ENCODE results near the gene ATN1.

The ATN1 gene

DNA sequence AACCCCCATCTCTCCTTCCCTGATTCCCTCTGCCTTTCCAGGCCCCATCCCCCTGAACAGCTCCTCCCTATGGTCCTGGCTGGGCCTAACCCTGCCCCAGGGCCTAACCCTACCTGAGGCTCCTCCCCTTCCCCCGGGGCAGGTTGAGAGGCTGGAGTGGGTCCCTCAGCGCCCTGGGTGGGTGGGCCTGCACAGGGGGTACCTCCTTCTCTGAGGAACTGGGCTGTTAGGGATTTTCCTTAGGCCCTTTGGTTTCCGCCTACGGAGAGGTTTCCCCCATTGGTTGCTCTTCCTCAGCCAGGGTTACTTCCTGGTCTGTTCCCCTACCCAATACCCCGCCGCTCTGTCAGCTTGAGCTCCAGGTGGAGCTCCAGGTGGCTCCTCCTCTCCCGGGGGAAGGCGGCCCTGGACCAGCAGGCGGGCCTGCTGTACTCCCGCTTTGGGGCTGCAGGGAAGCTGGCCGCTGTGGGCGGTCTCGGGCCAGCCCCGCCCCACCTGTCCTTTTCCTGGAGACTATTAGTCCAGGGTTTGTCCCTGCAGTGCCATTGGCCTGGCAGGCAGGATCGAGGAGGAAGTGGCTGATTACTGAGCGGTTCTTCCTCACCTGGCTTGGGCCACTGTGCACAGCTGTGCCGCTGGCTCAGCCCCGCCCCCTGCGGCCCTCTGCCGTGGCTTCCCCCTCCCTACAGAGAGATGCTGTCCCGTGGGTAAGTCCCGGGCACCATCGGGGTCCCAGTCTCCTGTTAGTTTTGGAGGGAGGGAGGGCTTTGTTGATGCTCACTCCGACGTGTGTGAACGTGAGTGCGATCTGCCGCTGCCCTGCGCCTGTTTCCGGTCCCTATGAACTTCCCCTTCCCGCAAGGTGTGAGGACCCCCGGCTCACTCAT is 18.5 kb downstream of the ATN1 start:
- no peak for DNase-seq

DNA sequence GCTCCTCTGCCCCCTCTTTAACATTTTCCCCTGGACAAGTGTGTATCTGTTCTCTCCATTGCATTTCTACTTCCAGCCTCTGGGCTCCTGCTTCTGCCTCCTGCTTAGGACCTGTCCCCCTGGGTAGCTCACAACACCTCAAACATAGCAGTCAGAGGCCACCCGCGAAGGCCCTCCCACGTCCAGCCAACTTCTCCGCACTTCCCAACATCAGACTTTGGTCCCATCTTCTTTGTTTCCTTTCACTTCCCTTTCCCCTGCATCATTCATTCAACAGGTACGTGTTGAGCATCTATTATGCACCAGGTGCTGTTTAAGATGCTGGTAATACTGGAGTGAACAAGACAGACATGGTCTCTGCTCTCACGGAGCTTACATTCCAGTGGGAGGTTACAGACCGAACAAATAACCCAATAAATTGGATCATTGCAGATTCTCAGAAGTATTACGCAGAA is 19.2 kb downstream of the ATN1 start:
- no peak for DNase-seq

DNA sequence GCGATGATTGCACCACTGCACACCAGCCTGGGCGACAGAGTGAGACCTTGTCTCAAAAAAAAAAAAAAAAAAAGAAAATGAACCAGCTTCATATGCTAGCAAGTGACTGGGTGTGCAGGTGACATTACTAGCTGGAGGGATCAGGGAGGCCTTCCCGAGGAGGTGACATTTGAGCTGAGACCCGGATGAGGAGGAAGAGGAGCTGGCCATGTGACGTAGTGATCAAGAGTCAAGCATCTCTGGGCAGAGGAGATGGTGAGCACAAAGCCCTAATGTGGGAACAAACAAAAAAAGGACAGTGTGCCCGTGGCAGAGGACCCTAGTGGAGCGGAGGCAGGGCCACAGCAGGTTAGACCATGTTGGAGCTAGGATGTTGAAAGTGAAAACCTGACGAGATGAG is 19.9 kb downstream of the ATN1 start:
- no peak for DNase-seq

DNA sequence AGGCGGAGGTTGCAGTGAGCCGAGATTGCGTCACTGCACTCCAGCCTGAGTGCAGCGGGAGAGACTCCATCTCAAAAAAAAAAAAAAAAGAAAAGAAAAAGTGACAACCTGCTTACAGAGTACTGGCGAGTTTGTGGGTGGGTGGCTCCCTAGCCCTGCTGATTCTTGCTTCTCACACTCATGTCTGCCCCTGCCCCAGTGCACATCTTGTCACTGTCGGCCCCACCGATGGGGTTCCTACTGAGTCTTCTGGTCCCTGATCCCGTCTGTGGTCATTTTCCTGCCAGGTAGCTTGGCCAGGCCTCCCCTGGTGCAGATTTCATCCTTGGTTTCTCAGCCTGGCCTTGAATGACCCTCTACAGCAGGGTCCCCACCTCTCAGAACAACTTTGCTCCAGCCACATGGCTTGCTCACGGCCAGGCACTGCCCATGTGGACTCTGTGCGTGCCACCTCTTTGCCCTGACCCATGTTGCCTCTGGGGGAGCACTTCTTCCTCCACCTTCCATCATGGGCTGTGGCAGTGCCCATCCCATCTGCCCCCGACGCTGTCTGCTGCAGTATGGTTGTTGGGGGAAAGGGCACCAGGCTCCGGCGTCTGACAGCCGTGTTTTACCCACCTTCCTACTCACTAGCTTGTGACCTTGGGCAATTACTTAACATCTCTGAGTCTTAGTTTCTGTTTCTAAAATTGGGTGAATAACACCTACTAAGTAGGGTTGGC is 21.3 kb downstream of the ATN1 start:
- DNase-seq: no peak

- DNase-seq: no peak
These were observed 22.6 kb downstream of the ATN1 start for GRCh38 chr12:6950401-6950801.

- no peak for DNase-seq
These were observed 23.2 kb downstream of the ATN1 start, which contains the start of gene PTPN6 for GRCh38 chr12:6950811-6951540. TSS of gene PTPN6 (plus strand) at chr12:6951356. CDS start at chr12:6951513, 157 bp downstream.

DNA sequence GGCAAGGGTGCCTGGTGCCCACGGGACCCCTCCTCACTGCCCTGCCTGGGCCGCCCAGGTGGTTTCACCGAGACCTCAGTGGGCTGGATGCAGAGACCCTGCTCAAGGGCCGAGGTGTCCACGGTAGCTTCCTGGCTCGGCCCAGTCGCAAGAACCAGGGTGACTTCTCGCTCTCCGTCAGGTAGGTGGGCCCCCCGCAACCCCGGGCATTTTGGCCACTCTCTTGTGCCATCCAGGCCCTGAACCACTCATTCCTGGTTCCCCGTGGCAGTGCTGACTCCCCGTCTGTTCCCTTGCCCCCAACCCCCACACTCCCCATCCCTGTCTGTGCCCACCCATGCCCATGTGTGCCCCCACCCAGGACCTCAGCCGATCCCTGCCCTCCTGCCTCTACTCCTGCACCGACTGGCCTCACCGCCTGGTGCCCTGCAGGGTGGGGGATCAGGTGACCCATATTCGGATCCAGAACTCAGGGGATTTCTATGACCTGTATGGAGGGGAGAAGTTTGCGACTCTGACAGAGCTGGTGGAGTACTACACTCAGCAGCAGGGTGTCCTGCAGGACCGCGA is 23.9 kb downstream of the ATN1 start:
- DNase-seq: no peak

DNA sequence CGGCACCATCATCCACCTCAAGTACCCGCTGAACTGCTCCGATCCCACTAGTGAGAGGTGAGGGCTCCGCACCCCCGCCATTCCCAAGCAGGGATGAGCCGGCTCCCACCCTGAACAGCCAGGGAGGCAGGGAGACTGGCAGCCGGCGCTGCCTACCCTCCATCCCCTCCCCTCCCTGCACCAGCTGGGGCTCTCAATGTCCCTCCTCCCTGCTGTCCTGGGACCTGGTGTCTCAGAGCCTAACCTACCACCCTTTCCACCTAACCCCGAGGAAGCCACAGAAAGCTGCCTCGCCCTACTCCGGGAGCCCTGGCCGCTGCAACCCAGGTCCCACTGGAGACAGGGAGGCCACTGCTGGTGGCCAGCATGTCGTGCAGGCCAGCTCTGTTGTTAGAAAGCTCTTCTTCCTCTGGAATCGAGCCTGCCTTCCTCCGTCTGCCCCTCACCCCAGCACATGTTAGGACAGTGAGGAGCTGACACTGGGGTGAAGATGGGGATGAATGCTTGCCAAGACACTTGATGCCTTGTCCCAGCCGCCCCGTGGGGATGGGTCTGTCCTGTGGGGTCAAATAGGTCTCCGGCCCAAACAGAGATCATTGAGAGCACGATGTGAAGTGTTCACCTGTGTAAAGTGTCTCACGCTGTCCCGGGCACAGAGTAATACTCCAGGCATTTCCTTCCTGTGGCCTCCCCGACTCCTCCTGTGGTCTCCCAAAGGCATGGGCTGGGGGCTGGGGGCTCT is 24.5 kb downstream of the ATN1 start:
- no peak for DNase-seq

- DNase-seq: no peak
These were observed 25.2 kb downstream of the ATN1 start for GRCh38 chr12:6952863-6953441.

GRCh38 chr12:6953442-6954315 is 25.9 kb downstream of the ATN1 start:
- peak; percentile 84 for DNase-seq

DNA sequence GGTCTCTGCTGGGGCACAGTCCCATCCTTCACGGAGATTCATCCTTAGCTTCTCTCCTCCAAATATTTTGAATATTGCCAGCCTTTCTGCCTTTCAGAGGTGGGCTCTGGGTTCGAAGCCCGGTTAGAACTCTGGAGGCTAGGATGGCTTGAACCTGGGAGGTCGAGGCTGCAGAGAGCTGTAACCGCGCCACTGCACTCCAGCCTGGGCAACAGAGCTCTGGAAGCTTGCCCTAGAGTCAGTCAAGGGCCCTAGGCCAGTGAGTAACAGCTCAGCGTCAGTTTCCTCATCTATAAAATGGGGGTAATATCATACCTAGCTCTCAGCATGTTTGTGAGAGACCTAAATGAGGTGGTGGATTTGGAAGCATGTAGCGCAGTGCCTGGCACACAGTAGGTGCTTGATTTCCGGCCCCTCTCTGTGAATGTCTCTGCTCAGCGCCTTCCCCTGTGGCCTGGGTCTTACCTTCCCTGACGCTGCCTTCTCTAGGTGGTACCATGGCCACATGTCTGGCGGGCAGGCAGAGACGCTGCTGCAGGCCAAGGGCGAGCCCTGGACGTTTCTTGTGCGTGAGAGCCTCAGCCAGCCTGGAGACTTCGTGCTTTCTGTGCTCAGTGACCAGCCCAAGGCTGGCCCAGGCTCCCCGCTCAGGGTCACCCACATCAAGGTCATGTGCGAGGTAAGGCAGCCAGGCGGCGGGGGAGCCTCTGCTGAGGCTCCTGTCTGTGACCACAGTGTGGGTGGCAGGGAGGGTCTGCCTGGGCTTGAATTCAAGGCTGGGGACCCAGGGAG is 26.8 kb downstream of the ATN1 start:
- DNase-seq: no peak

- no peak for DNase-seq
These were observed 27.6 kb downstream of the ATN1 start for GRCh38 chr12:6955108-6956020.

DNA sequence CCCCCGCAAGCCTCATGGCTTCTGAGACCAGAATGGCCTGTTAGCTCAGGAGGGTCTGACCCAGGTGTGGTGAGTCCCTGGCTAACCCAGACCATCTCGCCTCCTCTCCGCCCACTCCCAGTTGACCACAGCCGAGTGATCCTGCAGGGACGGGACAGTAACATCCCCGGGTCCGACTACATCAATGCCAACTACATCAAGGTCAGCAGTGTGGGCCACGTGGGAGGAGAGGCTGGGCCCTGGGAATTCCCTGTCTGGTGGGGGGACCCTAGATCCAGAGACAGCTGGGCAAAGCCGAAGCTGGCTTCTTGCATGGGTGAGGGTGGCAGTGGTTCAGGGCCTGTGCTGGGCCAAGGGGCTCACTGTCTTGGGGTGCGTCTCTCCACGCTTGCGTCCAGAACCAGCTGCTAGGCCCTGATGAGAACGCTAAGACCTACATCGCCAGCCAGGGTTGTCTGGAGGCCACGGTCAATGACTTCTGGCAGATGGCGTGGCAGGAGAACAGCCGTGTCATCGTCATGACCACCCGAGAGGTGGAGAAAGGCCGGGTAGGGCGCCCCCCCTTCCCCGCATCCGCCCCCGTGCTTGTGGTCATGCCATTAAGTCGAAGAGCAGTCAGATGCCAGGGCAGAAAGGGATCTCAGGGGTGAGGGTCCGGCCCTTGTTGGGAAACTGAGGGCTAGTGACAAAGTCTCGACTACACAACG is 28.4 kb downstream of the ATN1 start:
- no peak for DNase-seq

- no peak for DNase-seq
These were observed 29.5 kb downstream of the ATN1 start for GRCh38 chr12:6957151-6957701.

- no peak for DNase-seq
These were observed 30.2 kb downstream of the ATN1 start for GRCh38 chr12:6957741-6958608.

GRCh38 chr12:6958609-6959057 is 30.9 kb downstream of the ATN1 start:
- DNase-seq: no peak

All from activated T-cell treated with anti-CD3 and anti-CD28 coated beads for 4 hours (primary cell).